Stimulated activated CD4-positive, alpha-beta T cell treated with anti-CD3 and anti-CD28 coated beads, TNF-alpha, amount 100 ng/mL, for 1 hour (primary cell): ENCODE data around the gene FCRL1.

Experiments used
- DNase-seq, 3 donors: peaks; one replicate each; pipeline ENCODE4 v3.0.0-alpha.2; 2020; ENCODE audit warnings: low read depth in 3 of 3, low spot score in 1 of 3

The FCRL1 gene, protein sequence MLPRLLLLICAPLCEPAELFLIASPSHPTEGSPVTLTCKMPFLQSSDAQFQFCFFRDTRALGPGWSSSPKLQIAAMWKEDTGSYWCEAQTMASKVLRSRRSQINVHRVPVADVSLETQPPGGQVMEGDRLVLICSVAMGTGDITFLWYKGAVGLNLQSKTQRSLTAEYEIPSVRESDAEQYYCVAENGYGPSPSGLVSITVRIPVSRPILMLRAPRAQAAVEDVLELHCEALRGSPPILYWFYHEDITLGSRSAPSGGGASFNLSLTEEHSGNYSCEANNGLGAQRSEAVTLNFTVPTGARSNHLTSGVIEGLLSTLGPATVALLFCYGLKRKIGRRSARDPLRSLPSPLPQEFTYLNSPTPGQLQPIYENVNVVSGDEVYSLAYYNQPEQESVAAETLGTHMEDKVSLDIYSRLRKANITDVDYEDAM

GRCh38 chr1:157819896-157820295 lies at the start of gene FCRL1:
Gene FCRL1 (minus strand): TSS chr1:157820120. CDS start chr1:157820037, 83 bp downstream.
- no peak for DNase-seq

- no peak for DNase-seq
Measured at GRCh38 chr1:157868654-157869053, 48.7 kb upstream of the FCRL1 start.

DNA sequence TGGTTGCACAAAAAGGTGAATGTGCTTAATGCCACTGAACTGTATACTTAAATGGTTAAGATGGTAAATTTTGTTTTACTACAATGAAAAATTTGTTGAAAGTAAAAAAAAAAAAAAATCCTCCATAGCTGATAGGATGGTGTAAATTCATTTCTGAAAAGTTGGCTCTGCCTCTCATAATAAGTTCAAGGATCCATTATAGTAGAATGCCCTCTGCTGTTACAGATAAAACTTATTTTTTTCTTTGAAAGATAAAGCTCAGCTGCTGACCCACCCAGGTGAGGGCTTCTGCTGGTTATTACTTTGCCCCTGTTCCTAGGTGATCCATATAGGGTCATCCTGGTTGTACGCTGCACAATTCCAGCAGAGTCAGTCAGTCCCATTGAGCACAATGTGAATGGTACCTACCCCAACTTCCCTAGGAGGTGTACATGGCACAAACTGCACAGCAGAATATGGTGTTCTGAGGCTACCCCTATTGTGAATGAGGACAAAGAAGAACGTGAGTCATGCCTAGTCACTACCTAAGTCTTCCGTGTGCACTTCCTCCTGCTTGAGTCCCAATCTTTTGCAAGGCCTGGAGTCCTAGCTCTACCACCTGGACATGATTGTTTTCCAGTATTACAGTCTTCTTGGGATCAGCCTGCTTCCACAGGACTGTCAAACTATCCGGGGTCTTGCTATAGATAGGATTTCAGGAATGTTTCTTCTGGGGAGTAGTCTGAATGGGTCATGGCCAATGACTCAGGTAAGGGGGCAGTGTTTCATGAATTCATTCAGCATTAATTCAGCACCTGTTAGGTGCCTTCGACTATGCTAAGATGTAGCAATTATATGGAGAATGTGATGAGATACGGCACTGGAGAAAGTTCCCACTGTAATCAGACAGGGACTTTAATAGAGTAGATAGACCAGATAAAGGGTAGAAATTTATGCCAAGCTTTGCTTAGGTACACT lies 42.5 kb upstream of the FCRL1 start:
- DNase-seq = no peak

DNA sequence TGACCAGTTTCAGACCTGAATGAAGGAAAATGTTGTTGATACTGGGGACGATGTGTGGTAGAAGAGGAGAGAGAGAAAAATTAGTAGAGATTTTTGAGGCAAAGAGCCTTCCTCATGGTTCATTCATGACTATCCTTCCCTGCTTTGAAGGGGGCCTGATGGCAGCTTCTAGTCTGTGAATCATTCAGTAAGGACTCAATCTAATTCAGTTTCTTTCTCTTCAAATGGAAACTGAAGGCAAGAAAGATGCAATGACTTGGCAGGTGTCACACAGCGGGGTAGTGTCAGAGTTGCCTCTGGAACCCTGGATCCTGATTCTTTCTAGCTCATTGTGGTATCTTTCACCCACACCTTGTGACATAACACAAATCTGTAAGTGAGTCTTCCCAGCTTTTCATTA lies 36.6 kb upstream of the FCRL1 start:
- no peak for DNase-seq

DNA sequence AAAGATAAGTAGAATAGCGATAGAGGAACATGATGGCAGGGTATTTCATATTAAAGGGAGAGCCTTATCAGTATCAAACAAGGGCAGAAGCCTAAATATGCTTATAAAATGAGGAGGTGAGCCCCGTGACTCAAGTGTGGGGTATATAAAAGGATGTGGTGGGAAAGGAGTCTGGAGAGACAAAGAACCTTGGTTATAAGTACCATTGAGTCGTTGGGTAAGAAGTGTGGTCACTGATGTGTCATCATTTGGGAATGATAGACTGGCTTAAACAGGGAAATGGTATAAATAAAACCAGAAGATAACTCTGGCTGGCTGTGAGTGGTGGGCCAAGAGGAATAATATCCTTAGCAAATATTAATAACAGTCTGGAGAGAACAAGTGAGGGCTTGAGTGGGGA lies 32.6 kb upstream of the FCRL1 start:
- DNase-seq = no peak

GRCh38 chr1:157849229-157849875 lies 29.4 kb upstream of the FCRL1 start:
- DNase-seq = no peak

DNA sequence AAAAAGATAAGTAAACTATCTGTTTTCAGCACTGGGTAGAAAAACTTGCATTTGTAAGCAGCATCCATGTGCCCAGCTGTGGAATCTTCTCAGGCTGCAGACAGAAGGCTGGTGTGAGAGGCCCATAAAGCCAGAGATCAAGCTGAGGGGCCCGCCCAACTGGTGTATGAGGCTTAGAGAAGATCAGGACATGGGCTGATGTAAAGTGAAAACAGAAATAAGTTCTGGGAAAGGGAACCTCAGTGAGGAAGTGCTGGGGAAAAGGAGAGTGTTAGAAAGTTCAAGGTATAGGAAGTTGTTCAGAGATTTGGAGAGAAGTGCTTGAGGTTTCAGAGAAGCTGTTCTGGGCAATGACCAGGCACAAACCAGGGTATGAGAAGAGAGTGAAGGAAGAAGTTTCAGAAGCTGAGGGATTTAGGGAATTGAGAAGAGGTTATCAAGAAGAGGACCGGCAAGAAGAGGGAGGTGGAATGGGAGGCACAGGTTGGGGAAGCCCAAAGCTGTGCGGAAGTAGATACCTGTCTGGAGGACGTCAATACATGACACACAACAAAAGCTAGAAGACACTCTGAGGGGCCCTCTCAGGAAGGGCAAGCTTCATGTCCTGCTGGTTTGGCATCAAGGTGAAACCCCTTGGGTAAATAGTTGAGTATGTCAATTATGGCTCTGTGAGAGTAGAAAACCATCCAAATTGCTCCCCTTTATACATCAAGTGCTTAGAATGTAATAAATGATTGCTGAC lies 24.3 kb upstream of the FCRL1 start:
- no peak for DNase-seq

DNA sequence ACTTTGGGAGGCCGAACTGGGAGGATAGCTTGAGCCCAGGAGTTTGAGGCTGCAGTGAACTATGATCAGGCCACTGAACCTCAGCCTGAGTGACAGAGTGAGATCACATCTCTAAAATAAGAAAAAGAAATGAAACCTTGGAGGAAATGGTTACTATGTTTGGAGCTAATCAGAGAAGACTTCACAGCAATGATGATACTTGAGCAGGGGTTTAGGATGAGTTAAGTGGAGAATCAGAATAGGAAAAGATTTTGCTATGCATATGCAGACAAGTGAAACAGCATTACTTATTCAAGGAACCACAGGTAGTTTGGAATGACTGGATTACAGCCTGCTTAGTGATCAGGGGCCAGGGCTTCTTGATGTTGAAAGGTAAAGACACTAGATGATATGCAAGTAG lies 23.0 kb upstream of the FCRL1 start:
- no peak for DNase-seq

- DNase-seq = no peak
Measured at GRCh38 chr1:157841708-157842107, 21.8 kb upstream of the FCRL1 start, which contains the start of gene CD5L. Gene CD5L (minus strand): TSS chr1:157841808. CDS start chr1:157841701, 107 bp downstream.

DNA sequence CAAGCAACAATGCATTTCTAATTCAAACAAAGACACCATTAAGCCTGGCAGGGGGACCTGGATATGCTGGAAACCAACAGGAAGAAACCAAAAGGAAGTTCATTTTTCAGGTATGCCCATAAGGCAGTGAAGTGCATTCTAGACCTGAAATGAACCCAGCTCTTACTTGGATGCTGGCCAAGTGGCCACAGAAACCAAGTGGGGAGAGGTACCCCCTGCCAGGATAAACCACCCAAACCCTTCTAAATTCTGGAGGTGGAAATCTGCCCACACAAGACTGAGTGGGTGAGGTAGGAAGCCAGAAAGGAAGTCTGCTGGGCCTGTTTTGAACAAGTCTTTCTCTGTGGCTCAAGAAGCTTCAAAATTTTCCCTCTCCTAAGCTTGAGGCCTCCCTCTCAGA lies 19.0 kb upstream of the FCRL1 start:
- no peak for DNase-seq

DNA sequence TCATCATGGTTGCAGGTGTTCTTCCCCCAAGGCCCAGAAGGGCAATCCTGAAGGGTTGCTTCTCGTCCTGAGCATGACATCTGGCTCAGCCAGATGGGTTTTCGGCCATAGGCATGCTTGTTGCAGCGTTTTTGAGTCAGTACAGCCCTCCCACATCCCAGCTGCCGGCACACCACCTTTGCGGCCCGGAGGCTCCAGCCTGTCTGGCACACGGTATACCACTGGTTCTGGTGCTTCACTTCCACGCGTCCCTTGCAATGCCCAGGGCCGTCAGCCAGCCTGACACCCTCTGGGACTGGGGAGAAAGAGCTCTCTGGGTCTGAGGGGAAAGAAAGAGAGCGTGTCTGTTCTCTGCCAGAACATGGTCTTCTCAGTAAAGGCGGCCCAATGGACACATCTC lies 14.5 kb upstream of the FCRL1 start:
- DNase-seq = no peak

DNA sequence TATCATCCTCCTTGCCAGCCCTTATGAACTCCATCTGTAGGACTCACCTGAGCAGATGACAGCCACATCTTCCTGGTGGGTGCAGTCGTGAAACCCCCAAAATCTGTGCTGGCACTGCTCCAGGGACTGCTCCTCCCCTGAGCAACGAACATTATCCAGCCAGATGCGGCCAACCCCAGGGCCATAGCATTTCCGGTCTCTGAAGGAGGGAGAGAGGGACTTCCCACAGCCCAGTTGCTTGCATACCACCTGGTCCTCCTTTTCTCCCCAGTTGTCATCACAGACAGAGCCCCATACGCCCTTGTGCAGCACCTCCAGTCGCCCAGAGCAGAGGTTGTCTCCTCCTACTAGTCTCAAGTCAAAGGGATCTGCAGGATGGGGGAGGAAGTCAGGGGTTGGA lies 13.2 kb upstream of the FCRL1 start:
- DNase-seq = no peak

- no peak for DNase-seq
Measured at GRCh38 chr1:157831968-157832626, 12.2 kb upstream of the FCRL1 start.

- no peak for DNase-seq
Measured at GRCh38 chr1:157830887-157831286, 11.0 kb upstream of the FCRL1 start.

DNA sequence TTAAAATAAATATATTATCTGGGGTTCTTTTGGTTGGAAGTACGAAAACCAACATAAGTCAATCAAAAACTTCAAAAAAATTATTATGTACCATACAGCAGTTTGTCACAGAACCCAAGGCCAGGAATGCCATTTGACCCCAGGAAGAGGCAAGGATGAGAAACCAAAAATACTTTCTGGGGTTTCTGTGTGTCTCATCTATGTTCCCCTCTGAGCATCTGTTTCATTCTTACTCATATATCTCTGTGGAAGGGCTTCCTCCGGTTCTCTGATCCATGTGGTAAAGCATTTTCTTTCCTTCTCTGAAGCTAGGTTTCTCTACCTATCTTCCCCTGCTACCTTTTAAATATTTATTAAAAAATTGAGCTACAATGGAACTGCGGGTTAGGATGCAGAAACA lies 9.8 kb upstream of the FCRL1 start:
- DNase-seq = no peak

GRCh38 chr1:157829210-157829609 lies 9.3 kb upstream of the FCRL1 start:
- no peak for DNase-seq

DNA sequence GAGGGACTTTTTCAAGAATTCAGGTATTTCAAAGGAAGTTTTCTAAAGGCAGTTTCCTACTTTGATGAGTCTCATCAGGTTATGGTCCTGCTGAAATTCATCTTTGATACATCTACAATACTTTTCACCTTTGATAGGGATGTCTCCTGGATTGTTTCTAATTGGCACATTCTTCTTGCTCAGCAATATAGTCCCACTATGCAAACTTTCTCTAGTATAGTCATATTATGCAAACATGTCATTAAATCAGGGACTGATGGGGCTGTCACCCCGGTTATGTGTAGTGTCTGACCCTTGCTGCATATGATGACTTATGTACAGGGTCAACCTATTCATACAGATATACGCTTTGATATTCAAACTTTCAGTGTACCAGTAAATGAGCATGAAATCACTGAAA lies 379 bp upstream of the FCRL1 start:
- no peak for DNase-seq

DNA sequence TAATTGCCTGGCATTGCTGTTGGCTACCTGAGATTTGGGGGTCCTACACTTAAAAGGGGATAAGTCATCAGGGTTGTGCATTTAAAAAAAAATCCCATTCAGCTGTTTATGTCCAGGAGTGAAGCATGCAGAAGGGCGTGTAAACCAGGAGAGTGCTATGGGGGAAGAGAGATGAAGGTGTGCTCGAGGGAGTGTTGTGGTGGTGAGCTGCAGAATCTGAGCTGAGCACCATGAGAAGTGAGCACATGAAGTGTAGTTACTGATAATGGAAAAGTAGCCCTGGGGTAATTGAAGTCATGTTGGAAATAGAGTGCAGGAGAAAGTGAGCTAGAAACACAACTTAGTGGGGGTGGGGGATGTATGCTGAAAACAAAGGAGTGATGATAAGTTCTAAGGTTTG lies 705 bp downstream of the FCRL1 start:
- no peak for DNase-seq

DNA sequence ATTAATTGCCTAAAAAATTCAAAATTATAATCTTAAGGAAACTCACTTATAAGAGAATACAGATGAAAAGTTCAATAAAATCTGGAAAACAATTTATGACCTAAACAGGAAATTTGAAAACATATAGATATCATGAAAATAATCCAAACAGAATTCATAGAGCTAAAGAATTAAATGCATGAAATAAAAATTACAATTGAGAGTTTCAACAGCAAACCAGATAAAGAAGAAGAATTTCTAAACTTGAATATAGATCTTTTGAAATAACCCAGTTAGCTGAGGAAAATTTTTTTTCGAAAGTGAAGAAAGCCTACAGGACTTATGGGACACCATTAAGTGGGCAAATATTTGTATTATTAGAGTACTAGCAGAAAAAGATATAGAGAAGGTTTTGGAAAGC lies 6.7 kb downstream of the FCRL1 start:
- DNase-seq = no peak

GRCh38 chr1:157806431-157807149 lies 13.3 kb downstream of the FCRL1 start:
- no peak for DNase-seq
